H9 (cell line): ENCODE measurements around the gene TCF4. TPM values are rescaled to one million over a fixed set of nuclear protein-coding genes. Genes with fewer than 3 reads are reported as not detected.

Experiments
- DNase-seq: peaks from one replicate; pipeline ENCODE4 v3.0.0-alpha.2; 2017
- H2AFZ ChIP-seq: one replicate; pipeline ENCODE4 v1.6.1; 2013; ENCODE audit warnings: mild to moderate bottlenecking, low read length, control low read depth, moderate library complexity
- H2AK5ac ChIP-seq: 2 replicates; pipeline ENCODE4 v1.6.1; 2013; ENCODE audit warnings: low read length, control low read depth, mixed read lengths; ENCODE audit not compliant: insufficient read length
- H2BK120ac ChIP-seq: one replicate; pipeline ENCODE4 v1.6.1; 2013; ENCODE audit warnings: low read depth, mild to moderate bottlenecking, low read length, control low read depth, inconsistent platforms; ENCODE audit not compliant: poor library complexity, severe bottlenecking
- H2BK12ac ChIP-seq: 2 replicates; pipeline ENCODE4 v1.6.1; 2013; ENCODE audit warnings: low read length, control low read depth, mixed read lengths, low read depth; ENCODE audit not compliant: insufficient read length
- H2BK15ac ChIP-seq: 2 replicates; pipeline ENCODE4 v1.6.1; 2013; ENCODE audit warnings: low read depth, low read length, control low read depth
- H2BK20ac ChIP-seq: one replicate; pipeline ENCODE4 v1.6.1; 2013; ENCODE audit warnings: low read depth, mild to moderate bottlenecking, low read length, control low read depth, inconsistent platforms; ENCODE audit not compliant: poor library complexity, severe bottlenecking
- H2BK5ac ChIP-seq: 2 replicates; pipeline ENCODE4 v1.6.1; 2013; ENCODE audit warnings: low read length, control low read depth, mixed read lengths; ENCODE audit not compliant: insufficient read length
- H3K14ac ChIP-seq: 2 replicates; pipeline ENCODE4 v1.6.1; 2013; ENCODE audit warnings: low read length, control low read depth; ENCODE audit not compliant: insufficient read depth
- H3K18ac ChIP-seq: 2 replicates; pipeline ENCODE4 v1.6.1; 2013; ENCODE audit warnings: low read depth, mild to moderate bottlenecking, mixed read lengths, low read length, control low read depth; ENCODE audit not compliant: insufficient read length
- H3K23ac ChIP-seq: 2 replicates; pipeline ENCODE4 v1.6.1; 2013; ENCODE audit warnings: low read length, control low read depth, mixed read lengths, low read depth; ENCODE audit not compliant: insufficient read length
- H3K23me2 ChIP-seq: 2 replicates; pipeline ENCODE4 v1.6.1; 2013; ENCODE audit warnings: low read depth, mild to moderate bottlenecking, mixed read lengths, low read length, control low read depth; ENCODE audit not compliant: insufficient read length, poor library complexity, severe bottlenecking
- H3K27ac ChIP-seq: 2 replicates; pipeline ENCODE4 v1.5.1; 2013; ENCODE audit warnings: low read length, control low read depth, mixed read lengths, low read depth; ENCODE audit not compliant: insufficient read length
- H3K27me3 ChIP-seq: 2 replicates; pipeline ENCODE4 v1.6.1; 2013; ENCODE audit warnings: low read length, control low read depth, inconsistent platforms; ENCODE audit not compliant: insufficient read depth
- H3K4ac ChIP-seq: 2 replicates; pipeline ENCODE4 v1.6.1; 2013; ENCODE audit warnings: low read depth, mild to moderate bottlenecking, control low read depth, inconsistent platforms, low read length, moderate library complexity
- H3K4me1 ChIP-seq: 2 replicates; pipeline ENCODE4 v1.6.1; 2013; ENCODE audit warnings: low read length, control low read depth, inconsistent platforms; ENCODE audit not compliant: insufficient read depth
- H3K4me2 ChIP-seq: 2 replicates; pipeline ENCODE4 v1.6.1; 2013; ENCODE audit warnings: low read length, control low read depth, mixed read lengths; ENCODE audit not compliant: insufficient read length, insufficient read depth
- H3K56ac ChIP-seq: 2 replicates; pipeline ENCODE4 v1.6.1; 2013; ENCODE audit warnings: low read depth, mild to moderate bottlenecking, mixed read lengths, low read length, control low read depth; ENCODE audit not compliant: insufficient read length
- H3K79me1 ChIP-seq: 2 replicates; pipeline ENCODE4 v1.6.1; 2013; ENCODE audit warnings: low read depth, mild to moderate bottlenecking, moderate library complexity, low read length, control low read depth, inconsistent platforms; ENCODE audit not compliant: insufficient read depth, poor library complexity, severe bottlenecking
- H3K79me2 ChIP-seq: 2 replicates; pipeline ENCODE4 v1.6.1; 2013; ENCODE audit warnings: low read length, control low read depth, inconsistent platforms; ENCODE audit not compliant: insufficient read depth
- H3K9ac ChIP-seq: 2 replicates; pipeline ENCODE4 v1.6.1; 2013; ENCODE audit warnings: low read length, control low read depth, mixed read lengths; ENCODE audit not compliant: insufficient read length; ENCODE audit errors: extremely low read depth
- H3K9me3 ChIP-seq: one replicate; pipeline ENCODE4 v1.6.1; 2013; ENCODE audit warnings: low read depth, low read length, inconsistent platforms; ENCODE audit not compliant: control insufficient read depth
- H3T11ph ChIP-seq: one replicate; pipeline ENCODE4 v1.6.1; 2013; ENCODE audit warnings: mild to moderate bottlenecking, low read length, control low read depth, inconsistent platforms
- H4K20me1 ChIP-seq: one replicate; pipeline ENCODE4 v1.6.1; 2013; ENCODE audit not compliant: control insufficient read depth, insufficient read length, insufficient read depth
- H4K5ac ChIP-seq: 2 replicates; pipeline ENCODE4 v1.6.1; 2013; ENCODE audit warnings: low read depth, mild to moderate bottlenecking, mixed read lengths, low read length, control low read depth; ENCODE audit not compliant: insufficient read length
- H4K8ac ChIP-seq: replicated peaks from 2 replicates; pipeline ENCODE4 v1.6.1; 2013; ENCODE audit warnings: low read length, control low read depth, mixed read lengths, low read depth; ENCODE audit not compliant: insufficient read length
- H4K91ac ChIP-seq: 2 replicates; pipeline ENCODE4 v1.6.1; 2013; ENCODE audit warnings: low read depth, mild to moderate bottlenecking, moderate library complexity, mixed read lengths, low read length, control low read depth; ENCODE audit not compliant: insufficient read length
- H3K27ac Mint-ChIP-seq, 3 experiments: 2 replicates in 2 of 3; 3 replicates in 1 of 3; pipeline ENCODE4 v1.8.0; 2020 to 2021; ENCODE audit warnings: mixed read lengths in 3 of 3, mild to moderate bottlenecking in 1 of 3, moderate library complexity in 1 of 3
- H3K27me3 Mint-ChIP-seq: 2 replicates; pipeline ENCODE4 v1.8.0; 2021; ENCODE audit warnings: low read depth, mild to moderate bottlenecking, moderate library complexity, mixed read lengths
- H3K36me3 Mint-ChIP-seq, 3 experiments: 2 replicates in 2 of 3; 3 replicates in 1 of 3; pipeline ENCODE4 v1.8.0; 2020 to 2021; ENCODE audit warnings: low read depth in 3 of 3, mixed read lengths in 3 of 3; ENCODE audit not compliant: insufficient read depth in 1 of 3
- H3K4me1 Mint-ChIP-seq, 2 experiments: 2 replicates each; pipeline ENCODE4 v1.8.0; 2020; ENCODE audit warnings: mixed read lengths in 2 of 2
- H3K4me3 Mint-ChIP-seq, 2 experiments: 2 replicates in 1 of 2; 3 replicates in 1 of 2; pipeline ENCODE4 v1.8.0; 2020 to 2021; ENCODE audit warnings: mild to moderate bottlenecking in 2 of 2, mixed read lengths in 2 of 2, moderate library complexity in 1 of 2
- H3K9me3 Mint-ChIP-seq, 2 experiments: 2 replicates in 1 of 2; 3 replicates in 1 of 2; pipeline ENCODE4 v1.8.0; 2020; ENCODE audit warnings: mild to moderate bottlenecking in 2 of 2, mixed read lengths in 2 of 2, moderate library complexity in 1 of 2
- WGBS: extraction: QIAGEN DNeasy Blood & Tissue Kit; methylation state at CpG from one replicate; pipeline ENCODE4 v1.1.7; 2013; ENCODE audit warnings: missing lambda C conversion rate, low lambda C conversion rate, mixed read lengths; ENCODE audit not compliant: insufficient read length; ENCODE audit errors: extremely low coverage; 5-methylcytosine and 5-hydroxymethylcytosine counted together
- total RNA-seq: library from RNA; stranded (reverse); gene quantifications from 2 replicates; pipeline ENCODE4 v1.2.1, GENCODE V29; 2021
- TF ChIP-seq, protein P1 (sequence below): fragments of 200-600 bp; sonication (generic); conservative IDR thresholded peaks from 3 replicates; pipeline ENCODE4 v1.8.0; 2021; ENCODE audit warnings: antibody characterized with exemption, mild to moderate bottlenecking

TCF4 gene
- total RNA-seq, 1 experiment from 2014 or later, result 99.4 TPM

DNA sequence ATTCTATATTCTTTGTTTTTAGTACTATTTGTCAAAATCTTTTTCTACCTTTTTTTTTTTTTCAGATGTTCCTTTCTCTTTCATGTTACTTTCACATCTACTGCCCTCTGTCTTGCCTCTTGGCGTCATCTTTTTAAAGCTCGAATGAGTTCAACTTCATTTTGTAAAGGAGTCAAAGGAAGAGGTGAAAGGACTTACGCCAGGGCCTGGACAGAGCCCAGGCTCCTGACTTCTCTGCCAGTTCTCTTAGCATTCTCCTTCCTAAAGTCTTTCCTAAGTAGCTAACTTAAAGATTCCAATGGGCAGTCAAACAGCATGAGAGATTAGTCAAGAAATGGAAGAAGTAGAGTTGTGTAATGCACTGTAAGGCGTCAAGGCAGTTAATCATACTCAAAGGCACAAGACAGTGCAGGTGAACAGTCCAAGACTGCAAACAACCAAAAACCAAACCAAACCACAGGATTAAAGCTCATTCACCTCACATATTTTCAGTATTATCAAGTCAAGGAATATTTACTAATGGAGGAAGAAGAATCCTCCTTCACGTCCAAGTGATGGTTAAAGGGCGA, 301.7 kb downstream of the TCF4 start:
- Histone ChIP-seq H2AFZ (no peak overlapping the region), H3K23me2 (no peaks in the 10 kb centered on the region), H4K5ac (no peak overlapping the region), H3K27ac (no peak overlapping the region), H3K14ac (no peak overlapping the region), H2BK20ac (no peak overlapping the region), H3K79me1 (peaks cover 4% of the 10 kb centered on the region), H3K79me2 (no peaks in the 10 kb centered on the region; the same call in 1 of the 2 replicates), H3K9ac (no peak overlapping the region), H3K4ac (no peak overlapping the region), H2BK12ac (no peak overlapping the region), H2BK120ac (no peak overlapping the region), H3K23ac (no peak overlapping the region), H3K18ac (no peak overlapping the region), H4K91ac (no peak overlapping the region), H3T11ph (no peak overlapping the region), H3K9me3 (no peaks in the 10 kb centered on the region), H3K56ac (no peak overlapping the region), H3K27me3 (no peaks in the 10 kb centered on the region), H4K8ac (no peak overlapping the region), H2BK5ac (no peak overlapping the region), H3K4me1 (no peaks in the 10 kb centered on the region), H3K4me2 (no peak overlapping the region), H2AK5ac (no peak overlapping the region), H4K20me1 (no peaks in the 10 kb centered on the region), H2BK15ac (no peak overlapping the region)
- TF ChIP-seq, protein P1, sequence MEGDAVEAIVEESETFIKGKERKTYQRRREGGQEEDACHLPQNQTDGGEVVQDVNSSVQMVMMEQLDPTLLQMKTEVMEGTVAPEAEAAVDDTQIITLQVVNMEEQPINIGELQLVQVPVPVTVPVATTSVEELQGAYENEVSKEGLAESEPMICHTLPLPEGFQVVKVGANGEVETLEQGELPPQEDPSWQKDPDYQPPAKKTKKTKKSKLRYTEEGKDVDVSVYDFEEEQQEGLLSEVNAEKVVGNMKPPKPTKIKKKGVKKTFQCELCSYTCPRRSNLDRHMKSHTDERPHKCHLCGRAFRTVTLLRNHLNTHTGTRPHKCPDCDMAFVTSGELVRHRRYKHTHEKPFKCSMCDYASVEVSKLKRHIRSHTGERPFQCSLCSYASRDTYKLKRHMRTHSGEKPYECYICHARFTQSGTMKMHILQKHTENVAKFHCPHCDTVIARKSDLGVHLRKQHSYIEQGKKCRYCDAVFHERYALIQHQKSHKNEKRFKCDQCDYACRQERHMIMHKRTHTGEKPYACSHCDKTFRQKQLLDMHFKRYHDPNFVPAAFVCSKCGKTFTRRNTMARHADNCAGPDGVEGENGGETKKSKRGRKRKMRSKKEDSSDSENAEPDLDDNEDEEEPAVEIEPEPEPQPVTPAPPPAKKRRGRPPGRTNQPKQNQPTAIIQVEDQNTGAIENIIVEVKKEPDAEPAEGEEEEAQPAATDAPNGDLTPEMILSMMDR, result no peak
- no peaks in the 10 kb centered on the region for H3K9me3 Mint-ChIP-seq
- no CpG with 5 or more reads among the region's 6 CpGs for WGBS
- no peak overlapping the region for H3K4me3 Mint-ChIP-seq
- DNase-seq, result no peak
- no peaks in the 10 kb centered on the region for H3K36me3 Mint-ChIP-seq
- H3K27ac Mint-ChIP-seq, result peak overlapping the region in 2 of 3 experiments; percentile 7 to 9; a peak in 2 of 7 replicates
- no peaks in the 10 kb centered on the region for H3K27me3 Mint-ChIP-seq
- H3K4me1 Mint-ChIP-seq, result peaks cover 12 to 18% of the 10 kb centered on the region in 2 experiments
